ENCODE results near the gene PHF19.

DNA sequence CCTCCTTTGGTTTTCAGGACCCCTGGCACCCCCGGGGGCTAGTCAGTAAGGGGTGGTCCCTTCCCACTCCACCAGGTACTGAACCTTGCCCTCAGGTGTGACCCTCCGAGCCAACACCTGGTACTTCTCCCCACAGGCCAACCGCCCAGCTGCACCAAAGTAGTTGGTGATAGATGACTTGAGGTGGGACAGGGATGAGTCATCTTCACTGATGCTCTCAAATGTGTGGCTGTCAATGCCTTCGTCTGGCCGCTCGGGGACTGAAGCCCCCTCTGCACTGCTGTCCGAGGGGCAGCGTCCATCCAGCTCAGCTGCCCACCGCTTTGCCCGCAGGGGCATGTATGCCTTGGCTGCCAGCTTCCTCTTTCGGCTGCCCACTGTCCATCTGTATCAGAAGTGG, 19.1 kb downstream of the PHF19 start:
- TF ChIP-seq, protein P1, sequence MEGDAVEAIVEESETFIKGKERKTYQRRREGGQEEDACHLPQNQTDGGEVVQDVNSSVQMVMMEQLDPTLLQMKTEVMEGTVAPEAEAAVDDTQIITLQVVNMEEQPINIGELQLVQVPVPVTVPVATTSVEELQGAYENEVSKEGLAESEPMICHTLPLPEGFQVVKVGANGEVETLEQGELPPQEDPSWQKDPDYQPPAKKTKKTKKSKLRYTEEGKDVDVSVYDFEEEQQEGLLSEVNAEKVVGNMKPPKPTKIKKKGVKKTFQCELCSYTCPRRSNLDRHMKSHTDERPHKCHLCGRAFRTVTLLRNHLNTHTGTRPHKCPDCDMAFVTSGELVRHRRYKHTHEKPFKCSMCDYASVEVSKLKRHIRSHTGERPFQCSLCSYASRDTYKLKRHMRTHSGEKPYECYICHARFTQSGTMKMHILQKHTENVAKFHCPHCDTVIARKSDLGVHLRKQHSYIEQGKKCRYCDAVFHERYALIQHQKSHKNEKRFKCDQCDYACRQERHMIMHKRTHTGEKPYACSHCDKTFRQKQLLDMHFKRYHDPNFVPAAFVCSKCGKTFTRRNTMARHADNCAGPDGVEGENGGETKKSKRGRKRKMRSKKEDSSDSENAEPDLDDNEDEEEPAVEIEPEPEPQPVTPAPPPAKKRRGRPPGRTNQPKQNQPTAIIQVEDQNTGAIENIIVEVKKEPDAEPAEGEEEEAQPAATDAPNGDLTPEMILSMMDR (IDR thresholded peaks at IDR 0.05; ENCODE audit: insufficient read depth, low read length, poor library complexity, severe bottlenecking) = no peak
- TF ChIP-seq EZH2phosphoT487 (conservative IDR thresholded peaks at IDR 0.05; ENCODE audit: low read length) = no peak

Measured in SU-DHL-6 (cell line).